SK-N-SH (cell line): Measurements from ENCODE around the gene ZNF256. TPM values are rescaled to one million over a fixed set of nuclear protein-coding genes. Genes with fewer than 3 reads are reported as not detected.

Experiments
- CTCF ChIA-PET: fragments of 300-600, 350-600 bp; formaldehyde crosslinking; extraction: SDS; loops from one replicate; lab custom pipeline; 2021; lab: Yijun Ruan, JAX
- POLR2A ChIA-PET: fragments of 350-600 bp; sonication (Branson Sonifier 250); formaldehyde crosslinking; extraction: SDS; loops from one replicate; lab custom pipeline; 2020; ENCODE audit warnings: antibody characterized with exemption, inconsistent platforms; lab: Yijun Ruan, JAX
- DNase-seq: peaks from one replicate; pipeline ENCODE4 v3.0.0; 2012
- H2AFZ ChIP-seq: fragments of 200-600 bp; sonication (generic); 2 replicates; pipeline ENCODE4 v1.8.1; 2016; ENCODE audit warnings: antibody characterized with exemption, mild to moderate bottlenecking, low read depth
- H3F3A ChIP-seq: fragments of 200-600 bp; sonication (generic); replicated peaks from 2 replicates; pipeline ENCODE3; 2016; ENCODE audit warnings: antibody characterized with exemption, mild to moderate bottlenecking; ENCODE audit not compliant: insufficient read depth
- H3K27ac ChIP-seq, 2 experiments: fragments of 200-500 bp in 1 of 2; fragments of 200-600 bp in 1 of 2; sonication (Bioruptor generic) in 1 of 2; sonication (generic), shearing (Covaris generic) in 1 of 2; 2 replicates each; pipeline versions ENCODE4 v1.5.1 to v1.6.1; 2014 to 2016; ENCODE audit warnings: low read depth in 2 of 2, inconsistent platforms in 1 of 2, low read length in 1 of 2, mild to moderate bottlenecking in 1 of 2, mixed read lengths in 1 of 2
- H3K27me3 ChIP-seq: fragments of 200-600 bp; sonication (generic), shearing (Covaris generic); 2 replicates; pipeline ENCODE4 v1.6.1; 2016; ENCODE audit warnings: mixed run types; ENCODE audit not compliant: insufficient read depth
- H3K36me3 ChIP-seq, 2 experiments: fragments of 200-500 bp in 1 of 2; fragments of 200-600 bp in 1 of 2; sonication (Bioruptor generic) in 1 of 2; sonication (generic) in 1 of 2; replicated peaks in 1 of 2; 2 replicates each; pipeline versions ENCODE3 to v1.5.1; 2014 to 2016; ENCODE audit warnings: low read length in 1 of 2, mild to moderate bottlenecking in 1 of 2; ENCODE audit not compliant: insufficient read depth in 2 of 2, control insufficient read depth in 1 of 2
- H3K4me1 ChIP-seq, 2 experiments: fragments of 200-500 bp in 1 of 2; fragments of 200-600 bp in 1 of 2; sonication (Bioruptor generic) in 1 of 2; sonication (generic), shearing (Covaris generic) in 1 of 2; 2 replicates each; pipeline versions ENCODE4 v1.5.1 to v1.6.1; 2014 to 2016; ENCODE audit warnings: low read depth in 1 of 2, low read length in 1 of 2, mixed run types in 1 of 2; ENCODE audit not compliant: insufficient read depth in 2 of 2, control insufficient read depth in 1 of 2
- H3K4me2 ChIP-seq: fragments of 200-600 bp; sonication (generic), shearing (Covaris generic); 2 replicates; pipeline ENCODE4 v1.6.1; 2017; ENCODE audit warnings: mixed run types
- H3K4me3 ChIP-seq, 2 experiments: fragments of 200-500 bp in 1 of 2; fragments of 200-600 bp in 1 of 2; sonication (Bioruptor generic) in 1 of 2; sonication (generic), shearing (Covaris generic) in 1 of 2; 2 replicates each; pipeline versions ENCODE4 v1.5.1 to v1.8.1; 2014 to 2016; ENCODE audit warnings: low read depth in 2 of 2, inconsistent platforms in 1 of 2, low read length in 1 of 2, mild to moderate bottlenecking in 1 of 2, mixed read lengths in 1 of 2, moderate library complexity in 1 of 2
- H3K79me2 ChIP-seq: fragments of 200-600 bp; sonication (generic); 2 replicates; pipeline ENCODE4 v1.8.1; 2017; ENCODE audit warnings: mild to moderate bottlenecking; ENCODE audit not compliant: insufficient read depth
- H3K9ac ChIP-seq: fragments of 200-600 bp; sonication (generic); 2 replicates; pipeline ENCODE4 v1.6.1; 2017; ENCODE audit warnings: mixed run types
- H3K9me2 ChIP-seq: fragments of 200-600 bp; sonication (generic); 2 replicates; pipeline ENCODE4 v1.6.1; 2017; ENCODE audit warnings: mixed run types
- H3K9me3 ChIP-seq: fragments of 200-600 bp; sonication (generic); 2 replicates; pipeline ENCODE4 v1.6.1; 2017; ENCODE audit warnings: mixed run types, mild to moderate bottlenecking, moderate library complexity
- H4K20me1 ChIP-seq: fragments of 200-600 bp; sonication (generic); 2 replicates; pipeline ENCODE4 v1.6.1; 2017; ENCODE audit warnings: mild to moderate bottlenecking, mixed run types; ENCODE audit not compliant: insufficient read depth
- CHD2 ChIP-seq: fragments of 150-350 bp; IDR thresholded peaks from 2 replicates; pipeline ENCODE4 v1.6.1; 2018; ENCODE audit warnings: low read length; ENCODE audit not compliant: partially characterized antibody
- ELF1 ChIP-seq: IDR thresholded peaks from 2 replicates; pipeline ENCODE4 v1.4.0; 2012
- EP300 ChIP-seq, 2 experiments: IDR thresholded peaks; 2 replicates each; pipeline versions ENCODE4 v1.4.0 to v1.6.1; 2012; ENCODE audit warnings: borderline replicate concordance in 1 of 2, low read depth in 1 of 2, low read length in 1 of 2
- FOXJ3 ChIP-seq: sonication (generic); formaldehyde crosslinking; IDR thresholded peaks from 2 replicates; pipeline ENCODE4 v1.5.1; 2020; ENCODE audit warnings: mild to moderate bottlenecking, missing genetic modification reagents
- GATA2 ChIP-seq: sonication (generic); formaldehyde crosslinking; IDR thresholded peaks from 2 replicates; pipeline ENCODE4 v1.5.0; 2020; ENCODE audit warnings: mild to moderate bottlenecking, missing genetic modification reagents
- JUND ChIP-seq: IDR thresholded peaks from 2 replicates; pipeline ENCODE4 v1.4.0; 2012
- MXI1 ChIP-seq: IDR thresholded peaks from 2 replicates; pipeline ENCODE4 v1.6.1; 2012; ENCODE audit warnings: mild to moderate bottlenecking, low read depth, low read length, improper control_type of control experiment
- NFIC ChIP-seq: IDR thresholded peaks from 2 replicates; pipeline ENCODE4 v1.4.0; 2012; ENCODE audit warnings: borderline replicate concordance
- RAD21 ChIP-seq: IDR thresholded peaks from 2 replicates; pipeline ENCODE4 v1.6.1; 2012; ENCODE audit warnings: mild to moderate bottlenecking, low read length
- RCOR1 ChIP-seq: fragments of 150-350 bp; IDR thresholded peaks from 2 replicates; pipeline ENCODE4 v1.6.1; 2017; ENCODE audit warnings: antibody characterized with exemption, low read length
- SIN3A ChIP-seq: IDR thresholded peaks from 2 replicates; pipeline ENCODE4 v1.6.1; 2012; ENCODE audit warnings: low read depth, mild to moderate bottlenecking, low read length, moderate library complexity, borderline replicate concordance
- SMC3 ChIP-seq: IDR thresholded peaks from 2 replicates; pipeline ENCODE4 v1.6.1; 2012; ENCODE audit warnings: low read depth, low read length, improper control_type of control experiment
- TAF1 ChIP-seq: IDR thresholded peaks from 2 replicates; pipeline ENCODE4 v1.6.1; 2012; ENCODE audit warnings: low read depth, mild to moderate bottlenecking, low read length, moderate library complexity, borderline replicate concordance
- TCF12 ChIP-seq: IDR thresholded peaks from 2 replicates; pipeline ENCODE4 v1.4.0; 2012
- YY1 ChIP-seq: IDR thresholded peaks from 2 replicates; pipeline ENCODE4 v1.4.0; 2012; ENCODE audit warnings: low read depth, mild to moderate bottlenecking
- WGBS: methylation state at CpG from one replicate; pipeline ENCODE4 v1.1.6; 2017; ENCODE audit warnings: low lambda C conversion rate; 5-methylcytosine and 5-hydroxymethylcytosine counted together
- polyA plus RNA-seq, 3 experiments: library from polyadenylated mRNA; depleted of rRNA; stranded (reverse); fragments of >200 nt; gene quantifications; 2 replicates each; pipeline ENCODE4 v1.2.3, GENCODE V29; 2012
- TF ChIP-seq, protein P1 (sequence below): fragments of 150-350 bp; IDR thresholded peaks from 2 replicates; pipeline ENCODE4 v1.6.1; 2016; ENCODE audit warnings: mild to moderate bottlenecking, low read depth, low read length
- TF ChIP-seq, protein P2 (sequence below): IDR thresholded peaks from 2 replicates; pipeline ENCODE4 v1.6.1; 2012; ENCODE audit warnings: mild to moderate bottlenecking, low read depth, low read length, moderate library complexity

The ZNF256 gene
- polyA plus RNA-seq, 1 of the 3 experiments (the other 2 are of a cell fraction), result 3.7 TPM

DNA sequence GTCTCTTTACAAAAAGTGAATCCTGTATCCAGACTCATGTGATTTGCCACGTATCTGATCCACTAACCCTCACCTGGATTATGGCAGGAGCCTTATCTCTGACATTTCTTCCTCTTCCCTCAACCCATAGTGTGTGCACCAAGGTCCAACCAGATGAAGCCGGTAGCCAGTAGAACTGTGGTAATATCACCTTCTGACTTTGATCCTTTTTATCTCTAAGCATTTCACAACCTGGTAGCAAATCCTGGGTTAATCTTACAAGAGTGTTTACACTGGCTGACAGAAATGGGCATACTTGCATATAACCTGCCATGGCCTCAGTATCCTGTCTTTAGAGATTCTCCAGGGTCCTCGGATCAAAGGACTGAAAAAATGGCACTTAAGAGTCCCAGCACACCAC, 33.0 kb downstream of the ZNF256 start:
- Histone ChIP-seq H3K9me2 (no peaks in the 10 kb centered on the region), H3K36me3 (peaks cover 7 to 33% of the 10 kb centered on the region in 2 experiments), H3F3A (no peaks in the 10 kb centered on the region), H3K4me2 (no peak overlapping the region), H3K27ac (no peak overlapping the region), H3K27me3 (no peaks in the 10 kb centered on the region), H3K4me3 (no peak overlapping the region), H4K20me1 (no peaks in the 10 kb centered on the region), H3K79me2 (peaks cover 38% of the 10 kb centered on the region), H3K4me1 (peaks cover 0 to 10% of the 10 kb centered on the region in 2 experiments; a peak in 2 of 4 replicates), H3K9ac (no peak overlapping the region), H2AFZ (no peak overlapping the region), H3K9me3 (0 out of 2 replicates have a peak, but pooled peaks cover 5% of the 10 kb centered on the region)
- POLR2A ChIA-PET, result no interaction called here
- 93% methylated on average over 3 of the region's 3 CpGs for WGBS
- TF ChIP-seq FOXJ3 (CRISPR knock-in tag) (no peak), SIN3A (no peak)
- CTCF ChIA-PET, result no interaction called here
- DNase-seq, result no peak

DNA sequence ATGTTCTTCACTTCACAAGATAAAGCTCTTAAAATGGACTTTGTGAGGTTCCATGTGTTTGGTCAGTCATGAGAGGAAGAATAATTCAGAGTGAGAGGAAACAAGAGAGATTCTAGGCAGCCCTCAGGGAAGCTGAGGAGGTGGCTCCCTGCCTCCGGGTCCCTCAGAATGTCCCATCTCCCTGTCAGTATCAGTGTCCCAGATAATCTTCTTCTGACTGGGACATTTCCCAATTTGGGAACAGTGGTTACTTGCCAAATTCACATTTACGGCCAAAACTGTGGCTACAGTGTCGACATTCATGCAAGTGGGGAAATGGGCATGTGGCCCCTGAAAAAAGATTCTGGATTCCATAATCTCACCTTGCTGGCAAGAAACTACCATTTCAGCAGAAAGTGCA, 40.1 kb downstream of the ZNF256 start:
- CTCF ChIA-PET, result no interaction called here
- H2AFZ ChIP-seq, result no peak overlapping the region
- POLR2A ChIA-PET, result no interaction called here
- no peaks in the 10 kb centered on the region for H3F3A ChIP-seq
- 0 out of 2 replicates have a peak, but pooled peaks cover 11% of the 10 kb centered on the region for H3K9me3 ChIP-seq
- no peak overlapping the region for H3K4me3 ChIP-seq
- WGBS, result 97% methylated on average over 3 of the region's 3 CpGs
- no peaks in the 10 kb centered on the region for H3K9me2 ChIP-seq
- H3K9ac ChIP-seq, result no peak overlapping the region
- no peaks in the 10 kb centered on the region for H4K20me1 ChIP-seq
- no peaks in the 10 kb centered on the region for H3K27me3 ChIP-seq
- no peaks in the 10 kb centered on the region for H3K4me1 ChIP-seq
- no peak overlapping the region for H3K4me2 ChIP-seq
- TF ChIP-seq JUND, result no peak
- no peak for TF ChIP-seq NFIC
- no peak for TF ChIP-seq RCOR1
- TF ChIP-seq MXI1, result no peak
- TF ChIP-seq, protein P1, sequence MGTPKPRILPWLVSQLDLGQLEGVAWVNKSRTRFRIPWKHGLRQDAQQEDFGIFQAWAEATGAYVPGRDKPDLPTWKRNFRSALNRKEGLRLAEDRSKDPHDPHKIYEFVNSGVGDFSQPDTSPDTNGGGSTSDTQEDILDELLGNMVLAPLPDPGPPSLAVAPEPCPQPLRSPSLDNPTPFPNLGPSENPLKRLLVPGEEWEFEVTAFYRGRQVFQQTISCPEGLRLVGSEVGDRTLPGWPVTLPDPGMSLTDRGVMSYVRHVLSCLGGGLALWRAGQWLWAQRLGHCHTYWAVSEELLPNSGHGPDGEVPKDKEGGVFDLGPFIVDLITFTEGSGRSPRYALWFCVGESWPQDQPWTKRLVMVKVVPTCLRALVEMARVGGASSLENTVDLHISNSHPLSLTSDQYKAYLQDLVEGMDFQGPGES, result no peak
- TF ChIP-seq EP300 (IDR thresholded peaks at IDR 0.05; ENCODE audit: borderline replicate concordance in 1 of 2, low read depth in 1 of 2, low read length in 1 of 2), result no peak
- TF ChIP-seq TCF12, result no peak
- no peak for TF ChIP-seq FOXJ3 (CRISPR knock-in tag)
- no peak for TF ChIP-seq SMC3
- TF ChIP-seq TAF1, result no peak
- no peak for TF ChIP-seq ELF1
- no peak for TF ChIP-seq CHD2
- TF ChIP-seq, protein P2, sequence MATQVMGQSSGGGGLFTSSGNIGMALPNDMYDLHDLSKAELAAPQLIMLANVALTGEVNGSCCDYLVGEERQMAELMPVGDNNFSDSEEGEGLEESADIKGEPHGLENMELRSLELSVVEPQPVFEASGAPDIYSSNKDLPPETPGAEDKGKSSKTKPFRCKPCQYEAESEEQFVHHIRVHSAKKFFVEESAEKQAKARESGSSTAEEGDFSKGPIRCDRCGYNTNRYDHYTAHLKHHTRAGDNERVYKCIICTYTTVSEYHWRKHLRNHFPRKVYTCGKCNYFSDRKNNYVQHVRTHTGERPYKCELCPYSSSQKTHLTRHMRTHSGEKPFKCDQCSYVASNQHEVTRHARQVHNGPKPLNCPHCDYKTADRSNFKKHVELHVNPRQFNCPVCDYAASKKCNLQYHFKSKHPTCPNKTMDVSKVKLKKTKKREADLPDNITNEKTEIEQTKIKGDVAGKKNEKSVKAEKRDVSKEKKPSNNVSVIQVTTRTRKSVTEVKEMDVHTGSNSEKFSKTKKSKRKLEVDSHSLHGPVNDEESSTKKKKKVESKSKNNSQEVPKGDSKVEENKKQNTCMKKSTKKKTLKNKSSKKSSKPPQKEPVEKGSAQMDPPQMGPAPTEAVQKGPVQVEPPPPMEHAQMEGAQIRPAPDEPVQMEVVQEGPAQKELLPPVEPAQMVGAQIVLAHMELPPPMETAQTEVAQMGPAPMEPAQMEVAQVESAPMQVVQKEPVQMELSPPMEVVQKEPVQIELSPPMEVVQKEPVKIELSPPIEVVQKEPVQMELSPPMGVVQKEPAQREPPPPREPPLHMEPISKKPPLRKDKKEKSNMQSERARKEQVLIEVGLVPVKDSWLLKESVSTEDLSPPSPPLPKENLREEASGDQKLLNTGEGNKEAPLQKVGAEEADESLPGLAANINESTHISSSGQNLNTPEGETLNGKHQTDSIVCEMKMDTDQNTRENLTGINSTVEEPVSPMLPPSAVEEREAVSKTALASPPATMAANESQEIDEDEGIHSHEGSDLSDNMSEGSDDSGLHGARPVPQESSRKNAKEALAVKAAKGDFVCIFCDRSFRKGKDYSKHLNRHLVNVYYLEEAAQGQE, result no peak
- no peak for TF ChIP-seq SIN3A
- no peak for TF ChIP-seq RAD21
- no peak for TF ChIP-seq GATA2 (CRISPR knock-in tag)
- TF ChIP-seq YY1, result no peak
- peaks cover 6% of the 10 kb centered on the region; the same call in 1 of the 2 replicates for H3K79me2 ChIP-seq
- no peak for DNase-seq
- peaks cover 13 to 41% of the 10 kb centered on the region in 2 experiments for H3K36me3 ChIP-seq
- no peak overlapping the region for H3K27ac ChIP-seq
